Ishikawa (cell line): ENCODE data around the gene TNIP3.

ENCODE experiments used
- CEBPB ChIP-seq: IDR thresholded peaks from 2 replicates; pipeline ENCODE4 v1.6.1; 2012
- CREB1 ChIP-seq: IDR thresholded peaks from 2 replicates; pipeline ENCODE4 v1.6.1; 2012; ENCODE audit warnings: low read depth
- EGR1 ChIP-seq: IDR thresholded peaks from 2 replicates; pipeline ENCODE4 v1.6.1; 2012
- EP300 ChIP-seq: IDR thresholded peaks from 2 replicates; pipeline ENCODE4 v1.6.1; 2012; ENCODE audit warnings: borderline replicate concordance
- FOXM1 ChIP-seq: IDR thresholded peaks from 2 replicates; pipeline ENCODE4 v1.6.1; 2012; ENCODE audit warnings: low read depth, borderline replicate concordance
- NFIC ChIP-seq: IDR thresholded peaks from 2 replicates; pipeline ENCODE4 v1.6.1; 2012
- RAD21 ChIP-seq: IDR thresholded peaks from 2 replicates; pipeline ENCODE4 v1.6.1; 2012; ENCODE audit warnings: low read depth
- TAF1 ChIP-seq: IDR thresholded peaks from 2 replicates; pipeline ENCODE4 v1.6.1; 2012; ENCODE audit warnings: low read depth, mild to moderate bottlenecking
- TCF12 ChIP-seq: IDR thresholded peaks from 2 replicates; pipeline ENCODE4 v1.6.1; 2012; ENCODE audit warnings: low read depth
- TEAD4 ChIP-seq: IDR thresholded peaks from 2 replicates; pipeline ENCODE4 v1.6.1; 2012
- YY1 ChIP-seq: IDR thresholded peaks from 2 replicates; pipeline ENCODE4 v1.6.1; 2012; ENCODE audit warnings: low read depth
- ZBTB7A ChIP-seq: IDR thresholded peaks from 2 replicates; pipeline ENCODE4 v1.6.1; 2012; ENCODE audit warnings: low read depth
- TF ChIP-seq, protein P1 (sequence below): IDR thresholded peaks from 2 replicates; pipeline ENCODE4 v1.6.1; 2012
- TF ChIP-seq, protein P2 (sequence below): IDR thresholded peaks from 2 replicates; pipeline ENCODE4 v1.6.1; 2012
- TF ChIP-seq, protein P3 (sequence below): IDR thresholded peaks from 2 replicates; pipeline ENCODE4 v1.6.1; 2012; ENCODE audit warnings: low read depth, mild to moderate bottlenecking

TNIP3 gene

DNA sequence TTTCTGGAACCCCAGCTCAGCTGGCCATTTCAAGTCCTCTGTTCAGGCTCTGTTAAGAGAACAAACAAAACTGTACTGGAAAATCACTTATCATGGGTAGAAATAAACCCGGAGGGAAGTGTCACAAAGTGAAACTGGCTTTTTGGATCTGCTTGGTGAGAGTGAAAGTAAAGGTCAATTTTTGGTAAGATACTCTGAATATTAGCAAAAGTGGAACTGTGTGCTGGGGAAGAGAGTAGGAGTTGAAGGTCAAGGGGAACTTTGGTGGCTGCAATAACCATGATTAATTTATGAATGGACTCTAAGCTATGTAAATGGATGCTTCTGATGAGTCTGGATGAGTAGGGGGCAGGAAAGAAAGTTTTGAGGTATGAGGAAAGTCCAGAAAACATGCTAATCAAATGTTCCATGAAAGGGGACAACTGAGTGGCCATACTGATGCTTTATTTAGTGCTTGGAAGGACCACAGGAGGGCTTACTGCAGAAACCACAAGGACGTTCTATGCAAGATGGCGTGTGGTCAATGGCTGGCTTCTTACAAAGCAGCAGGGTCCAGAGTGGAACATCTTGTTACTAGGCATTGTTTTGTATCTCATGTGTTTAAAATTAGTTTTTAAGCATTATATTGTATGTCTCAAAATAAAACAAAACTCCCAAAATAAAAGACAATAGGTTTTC, 36.8 kb upstream of the TNIP3 start:
- TF ChIP-seq YY1 (no peak), TEAD4 (no peak), CEBPB (no peak), RAD21 (no peak), EGR1 (no peak), EP300 (no peak), FOXM1 (no peak), ZBTB7A (no peak), CREB1 (no peak), TCF12 (no peak), NFIC (no peak), TAF1 (no peak)
- TF ChIP-seq, protein P1, sequence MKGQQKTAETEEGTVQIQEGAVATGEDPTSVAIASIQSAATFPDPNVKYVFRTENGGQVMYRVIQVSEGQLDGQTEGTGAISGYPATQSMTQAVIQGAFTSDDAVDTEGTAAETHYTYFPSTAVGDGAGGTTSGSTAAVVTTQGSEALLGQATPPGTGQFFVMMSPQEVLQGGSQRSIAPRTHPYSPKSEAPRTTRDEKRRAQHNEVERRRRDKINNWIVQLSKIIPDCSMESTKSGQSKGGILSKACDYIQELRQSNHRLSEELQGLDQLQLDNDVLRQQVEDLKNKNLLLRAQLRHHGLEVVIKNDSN, result no peak
- TF ChIP-seq, protein P2, sequence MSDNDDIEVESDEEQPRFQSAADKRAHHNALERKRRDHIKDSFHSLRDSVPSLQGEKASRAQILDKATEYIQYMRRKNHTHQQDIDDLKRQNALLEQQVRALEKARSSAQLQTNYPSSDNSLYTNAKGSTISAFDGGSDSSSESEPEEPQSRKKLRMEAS, result no peak
- TF ChIP-seq, protein P3, sequence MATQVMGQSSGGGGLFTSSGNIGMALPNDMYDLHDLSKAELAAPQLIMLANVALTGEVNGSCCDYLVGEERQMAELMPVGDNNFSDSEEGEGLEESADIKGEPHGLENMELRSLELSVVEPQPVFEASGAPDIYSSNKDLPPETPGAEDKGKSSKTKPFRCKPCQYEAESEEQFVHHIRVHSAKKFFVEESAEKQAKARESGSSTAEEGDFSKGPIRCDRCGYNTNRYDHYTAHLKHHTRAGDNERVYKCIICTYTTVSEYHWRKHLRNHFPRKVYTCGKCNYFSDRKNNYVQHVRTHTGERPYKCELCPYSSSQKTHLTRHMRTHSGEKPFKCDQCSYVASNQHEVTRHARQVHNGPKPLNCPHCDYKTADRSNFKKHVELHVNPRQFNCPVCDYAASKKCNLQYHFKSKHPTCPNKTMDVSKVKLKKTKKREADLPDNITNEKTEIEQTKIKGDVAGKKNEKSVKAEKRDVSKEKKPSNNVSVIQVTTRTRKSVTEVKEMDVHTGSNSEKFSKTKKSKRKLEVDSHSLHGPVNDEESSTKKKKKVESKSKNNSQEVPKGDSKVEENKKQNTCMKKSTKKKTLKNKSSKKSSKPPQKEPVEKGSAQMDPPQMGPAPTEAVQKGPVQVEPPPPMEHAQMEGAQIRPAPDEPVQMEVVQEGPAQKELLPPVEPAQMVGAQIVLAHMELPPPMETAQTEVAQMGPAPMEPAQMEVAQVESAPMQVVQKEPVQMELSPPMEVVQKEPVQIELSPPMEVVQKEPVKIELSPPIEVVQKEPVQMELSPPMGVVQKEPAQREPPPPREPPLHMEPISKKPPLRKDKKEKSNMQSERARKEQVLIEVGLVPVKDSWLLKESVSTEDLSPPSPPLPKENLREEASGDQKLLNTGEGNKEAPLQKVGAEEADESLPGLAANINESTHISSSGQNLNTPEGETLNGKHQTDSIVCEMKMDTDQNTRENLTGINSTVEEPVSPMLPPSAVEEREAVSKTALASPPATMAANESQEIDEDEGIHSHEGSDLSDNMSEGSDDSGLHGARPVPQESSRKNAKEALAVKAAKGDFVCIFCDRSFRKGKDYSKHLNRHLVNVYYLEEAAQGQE, result no peak

DNA sequence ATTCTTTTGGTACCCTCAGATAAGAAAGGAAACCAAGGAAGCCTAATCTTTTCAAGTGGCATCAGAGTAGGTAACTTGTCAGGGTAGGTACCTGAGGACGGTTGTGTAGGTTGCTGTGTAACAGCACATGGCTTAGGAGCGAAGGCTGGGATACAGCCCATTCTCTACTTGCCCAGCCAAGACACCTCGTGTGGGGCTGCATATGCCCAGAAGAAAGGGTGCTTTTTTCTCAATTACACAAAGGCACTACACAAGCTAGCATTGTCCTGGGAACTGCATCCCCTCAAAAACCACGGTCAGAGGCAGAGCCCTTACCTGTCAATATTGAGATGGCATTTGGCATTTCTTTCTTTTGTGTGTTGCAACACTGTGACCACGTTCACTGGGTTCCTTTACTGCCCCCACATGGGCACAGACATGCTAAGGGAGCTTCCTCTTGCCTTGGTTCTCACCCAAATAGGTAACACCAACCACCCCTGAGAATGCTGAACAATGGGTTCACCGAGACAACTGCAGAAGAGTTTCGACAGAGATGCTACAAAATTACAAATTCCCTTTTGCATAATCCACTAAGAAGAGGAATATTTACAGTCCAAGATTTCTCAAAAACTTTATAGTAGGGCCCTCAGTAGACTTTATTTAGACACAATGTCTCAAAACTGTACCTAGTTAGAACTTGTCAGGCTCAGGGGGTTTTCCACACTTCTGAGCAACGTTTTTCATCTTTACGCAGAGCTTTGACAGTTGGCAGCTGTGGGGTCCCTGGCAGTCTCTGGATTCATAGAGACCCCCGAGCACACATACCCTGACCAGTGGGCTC, 35.8 kb upstream of the TNIP3 start:
- TF ChIP-seq, protein P2, result no peak
- TF ChIP-seq TEAD4 (no peak), FOXM1 (no peak)
- TF ChIP-seq, protein P3, result no peak

DNA sequence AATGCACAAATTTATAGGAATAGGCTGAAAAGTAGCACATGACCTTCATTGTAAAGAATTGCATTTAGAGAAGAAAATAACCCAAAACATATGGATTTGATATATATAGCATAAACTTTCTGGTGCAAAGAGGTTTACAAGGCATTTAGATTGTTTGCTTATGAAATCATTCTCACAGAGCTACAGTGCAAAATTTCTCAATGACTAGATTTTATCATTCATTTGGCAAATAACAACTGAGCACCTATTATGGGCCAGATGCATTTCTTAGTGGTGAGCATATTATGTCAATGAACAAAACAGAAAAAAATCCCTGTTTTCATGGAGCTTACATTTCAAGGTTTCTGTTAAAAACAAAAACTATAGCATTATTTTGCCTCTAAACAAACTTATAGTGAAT, 34.1 kb upstream of the TNIP3 start:
- TF ChIP-seq EP300, result no peak
- no peak for TF ChIP-seq CREB1
- TF ChIP-seq, protein P1, result no peak

DNA sequence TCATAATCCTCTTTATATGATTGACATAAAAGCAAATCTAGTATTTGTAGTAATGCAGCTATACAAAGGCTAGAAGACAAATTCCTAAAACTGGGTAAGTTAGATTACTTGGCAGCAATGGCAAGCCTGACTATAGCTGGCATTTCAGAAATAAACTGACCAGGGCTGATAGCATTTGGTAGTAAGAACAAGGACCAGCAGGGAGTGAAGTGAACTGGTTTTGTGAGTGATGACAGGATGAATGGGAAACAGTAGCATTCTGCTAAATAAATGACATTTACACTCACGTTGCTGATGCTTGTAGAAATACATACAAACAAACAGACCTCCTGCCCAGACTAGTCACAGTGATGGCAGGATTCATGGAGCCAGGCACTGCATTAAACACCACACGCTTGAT, 31.5 kb upstream of the TNIP3 start:
- TF ChIP-seq TCF12 (no peak), TAF1 (no peak)

DNA sequence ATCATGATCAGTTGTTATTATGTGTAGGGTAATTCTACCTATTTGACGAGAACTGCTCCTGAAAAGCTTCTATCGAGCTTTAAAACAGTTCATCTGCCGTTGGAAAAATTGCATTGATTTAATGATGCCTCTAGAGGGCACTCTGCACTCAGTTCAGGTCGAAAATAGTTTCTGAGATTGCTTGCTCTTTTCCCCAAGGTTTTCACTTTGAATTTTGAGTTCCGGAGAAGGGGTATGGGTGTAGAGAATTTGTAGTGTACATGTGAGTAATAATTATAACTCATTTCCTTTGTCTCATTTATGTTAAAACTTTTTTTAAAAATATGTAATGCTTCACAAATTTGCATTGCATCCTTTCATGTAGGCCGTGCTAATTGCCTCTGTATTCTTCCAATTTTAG, 28.4 kb upstream of the TNIP3 start:
- TF ChIP-seq RAD21 (peak; percentile 78), TAF1 (no peak)

DNA sequence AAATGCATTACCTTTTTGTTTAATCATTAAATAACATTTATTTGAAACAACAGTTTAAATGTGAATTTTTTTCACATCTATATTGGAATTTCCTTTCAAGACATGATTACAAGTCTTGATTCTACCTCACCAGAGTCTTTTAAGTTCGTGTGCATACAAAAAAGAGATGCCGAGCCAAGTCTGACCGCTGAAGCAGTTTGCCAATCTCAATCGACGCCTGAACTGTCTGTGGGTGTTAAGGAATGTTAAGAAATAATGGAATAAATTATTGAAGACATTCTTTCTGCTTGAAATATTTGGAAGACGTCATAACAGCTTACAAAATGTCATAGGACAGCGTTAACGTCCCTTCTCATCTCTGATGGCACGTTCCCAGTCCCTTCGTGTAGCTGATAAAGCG, 27.9 kb upstream of the TNIP3 start:
- TF ChIP-seq, protein P1, result no peak
- no peak for TF ChIP-seq TAF1
- TF ChIP-seq CEBPB, result no peak
- TF ChIP-seq, protein P3, result no peak
- TF ChIP-seq FOXM1, result no peak
- no peak for TF ChIP-seq YY1
- no peak for TF ChIP-seq NFIC
- TF ChIP-seq TEAD4, result no peak
- TF ChIP-seq CREB1, result no peak
- TF ChIP-seq, protein P2, result no peak
